Keratinocyte (primary cell): ENCODE measurements around the gene CYP26A1. TPM values are rescaled to one million over a fixed set of nuclear protein-coding genes. Genes with fewer than 3 reads are reported as not detected.

ENCODE experiments used
- DNase-seq: peaks from one replicate; pipeline ENCODE4 v3.0.0-alpha.2; 2011; ENCODE audit warnings: low read depth, missing footprints, low spot score
- FAIRE-seq: peaks from 2 replicates; lab custom pipeline; 2011; peaks lifted over from hg19 to GRCh38; lab: Jason Lieb, UNC
- H2AFZ ChIP-seq: 2 replicates; pipeline ENCODE4 v1.6.0; 2012; ENCODE audit warnings: low read length, control low read depth, inconsistent platforms; ENCODE audit not compliant: control insufficient read depth
- H3K27ac ChIP-seq: 2 replicates; pipeline ENCODE4 v1.5.1; 2011; ENCODE audit warnings: low read length; ENCODE audit not compliant: control insufficient read depth, insufficient read depth
- H3K27me3 ChIP-seq: 3 replicates; pipeline ENCODE4 v1.6.0; 2011; ENCODE audit warnings: low read length; ENCODE audit not compliant: control insufficient read depth, insufficient read depth; ENCODE audit errors: extremely low read depth
- H3K36me3 ChIP-seq, 2 experiments: 2 replicates in 1 of 2; 3 replicates in 1 of 2; pipeline ENCODE4 v1.5.1; 2011; ENCODE audit warnings: low read length in 2 of 2, mild to moderate bottlenecking in 1 of 2; ENCODE audit not compliant: control insufficient read depth in 2 of 2, insufficient read depth in 2 of 2; ENCODE audit errors: extremely low read depth in 1 of 2
- H3K4me1 ChIP-seq: 3 replicates; pipeline ENCODE4 v1.5.1; 2011; ENCODE audit warnings: low read length; ENCODE audit not compliant: control insufficient read depth, insufficient read depth; ENCODE audit errors: extremely low read depth
- H3K4me2 ChIP-seq: 3 replicates; pipeline ENCODE4 v1.6.0; 2011; ENCODE audit warnings: low read depth, low read length; ENCODE audit not compliant: control insufficient read depth, insufficient read depth; ENCODE audit errors: extremely low read depth
- H3K4me3 ChIP-seq, 3 experiments: fragments of 200-600 bp in 1 of 3; sonication (generic) in 1 of 3; 2 replicates in 2 of 3; 3 replicates in 1 of 3; pipeline ENCODE4 v1.5.1; 2011 to 2016; ENCODE audit warnings: low read length in 3 of 3, mild to moderate bottlenecking in 3 of 3, control low read depth in 2 of 3, inconsistent platforms in 1 of 3, low read depth in 1 of 3, mixed read lengths in 1 of 3, mixed run types in 1 of 3, moderate library complexity in 1 of 3; ENCODE audit not compliant: control insufficient read depth in 2 of 3, insufficient read depth in 2 of 3; ENCODE audit errors: extremely low read depth in 1 of 3
- H3K79me2 ChIP-seq: 2 replicates; pipeline ENCODE4 v1.6.0; 2012; ENCODE audit warnings: low read length; ENCODE audit not compliant: control insufficient read depth, insufficient read depth
- H3K9ac ChIP-seq: 3 replicates; pipeline ENCODE4 v1.6.0; 2011; ENCODE audit warnings: low read length; ENCODE audit not compliant: control insufficient read depth, insufficient read depth; ENCODE audit errors: extremely low read depth
- H3K9me1 ChIP-seq: 3 replicates; pipeline ENCODE4 v1.6.0; 2011; ENCODE audit warnings: low read length; ENCODE audit not compliant: control insufficient read depth, insufficient read depth; ENCODE audit errors: extremely low read depth
- H3K9me3 ChIP-seq: 2 replicates; pipeline ENCODE4 v1.5.1; 2012; ENCODE audit warnings: low read depth, low read length; ENCODE audit not compliant: control insufficient read depth
- H4K20me1 ChIP-seq: 3 replicates; pipeline ENCODE4 v1.6.0; 2011; ENCODE audit warnings: low read length; ENCODE audit not compliant: control insufficient read depth, insufficient read depth; ENCODE audit errors: extremely low read depth
- EZH2 ChIP-seq: IDR thresholded peaks from one replicate; pipeline ENCODE4 v1.6.1; 2012; ENCODE audit warnings: inconsistent platforms, mild to moderate bottlenecking, low read length, moderate library complexity
- dilution Hi-C: fragments of 300-500 bp; cut with MboI; formaldehyde crosslinking; loops from one replicate; pipeline ENCODE4 v1.7.0; 2020; ENCODE audit warnings: low sequenced_read_pairs; ENCODE audit not compliant: extremely low pct_ligation_motif_present
- polyA plus RNA-seq, 5 experiments: library from polyadenylated mRNA; depleted of rRNA in 3 of 5; stranded (reverse) in 3 of 5; stranded (forward) in 1 of 5; unstranded in 1 of 5; fragments of >200 nt; gene quantifications; 1 replicate in 1 of 5; 2 replicates in 3 of 5; 3 replicates in 1 of 5; pipeline versions ENCODE4 v1.2.1 to v1.2.3, GENCODE V29; 2011 to 2012; ENCODE audit warnings: missing spikeins in 2 of 5, low read depth in 1 of 5, low replicate concordance in 1 of 5
- TF ChIP-seq, protein P1 (sequence below), 3 experiments: IDR thresholded peaks in 1 of 3; conservative IDR thresholded peaks in 1 of 3; optimal IDR thresholded peaks in 1 of 3; 2 replicates in 2 of 3; 3 replicates in 1 of 3; pipeline versions ENCODE3 to v1.5.1; 2011; ENCODE audit warnings: low read length in 3 of 3, mild to moderate bottlenecking in 3 of 3, moderate library complexity in 2 of 3, control low read depth in 1 of 3, inconsistent platforms in 1 of 3; ENCODE audit not compliant: insufficient read depth in 2 of 3; ENCODE audit errors: extremely low read depth in 1 of 3

Gene CYP26A1
- polyA plus RNA-seq, 1 donor (not counting 4 experiments of a cell fraction or from before 2014, with no cell fraction given), result not detected

DNA sequence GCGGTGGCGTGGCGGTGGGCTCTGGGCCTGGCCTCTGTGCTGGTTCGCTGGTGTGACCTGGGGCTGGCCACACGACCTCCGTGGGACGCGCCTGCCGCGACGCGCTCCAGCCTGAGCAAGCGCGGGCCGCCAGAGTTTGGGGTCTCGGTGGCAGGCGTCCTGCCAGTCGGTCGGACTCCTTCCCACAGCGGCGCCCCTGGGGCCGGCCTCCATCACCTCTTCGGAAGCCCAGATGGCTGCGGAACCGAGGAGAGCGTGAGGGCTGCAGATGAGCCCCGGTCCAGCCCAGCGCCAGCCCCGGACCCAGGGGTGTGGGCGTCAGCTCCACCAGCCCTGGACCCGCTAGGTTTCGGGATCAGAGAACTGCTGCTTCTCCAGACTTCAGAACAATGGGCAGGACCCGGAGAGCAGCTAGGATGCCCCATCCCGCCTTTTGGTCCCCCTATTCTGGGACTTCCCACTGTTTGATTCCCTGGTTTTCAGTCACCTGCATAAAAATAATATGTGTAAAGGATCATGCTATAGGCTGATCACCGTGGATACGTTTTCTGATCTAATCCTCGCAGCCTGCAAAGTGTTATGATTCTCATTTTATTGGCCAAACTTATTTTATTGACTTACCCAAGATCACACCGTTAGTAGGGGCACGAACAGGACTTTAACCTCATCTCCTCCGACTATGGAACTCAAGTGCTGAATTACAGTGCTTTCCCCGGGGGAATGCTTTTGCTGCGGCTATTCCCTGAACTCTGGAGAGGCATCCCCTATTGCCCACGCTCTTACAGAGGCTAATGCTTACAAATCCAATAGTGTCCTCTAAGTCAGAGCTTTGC, 10.3 kb upstream of the CYP26A1 start:
- H3K27ac ChIP-seq, result no peak overlapping the region
- no peaks in the 10 kb centered on the region for H3K9me1 ChIP-seq
- H3K27me3 ChIP-seq, result peaks cover 94% of the 10 kb centered on the region
- H3K9ac ChIP-seq, result no peak overlapping the region
- peaks cover 6% of the 10 kb centered on the region for H3K4me1 ChIP-seq
- dilution Hi-C loops, result no loop called here
- no peak overlapping the region for H3K4me3 ChIP-seq
- H3K4me2 ChIP-seq, result no peak overlapping the region
- no peaks in the 10 kb centered on the region for H3K79me2 ChIP-seq
- DNase-seq (no peak), FAIRE-seq (no peak)
- no peaks in the 10 kb centered on the region for H3K36me3 ChIP-seq
- TF ChIP-seq, protein P1, sequence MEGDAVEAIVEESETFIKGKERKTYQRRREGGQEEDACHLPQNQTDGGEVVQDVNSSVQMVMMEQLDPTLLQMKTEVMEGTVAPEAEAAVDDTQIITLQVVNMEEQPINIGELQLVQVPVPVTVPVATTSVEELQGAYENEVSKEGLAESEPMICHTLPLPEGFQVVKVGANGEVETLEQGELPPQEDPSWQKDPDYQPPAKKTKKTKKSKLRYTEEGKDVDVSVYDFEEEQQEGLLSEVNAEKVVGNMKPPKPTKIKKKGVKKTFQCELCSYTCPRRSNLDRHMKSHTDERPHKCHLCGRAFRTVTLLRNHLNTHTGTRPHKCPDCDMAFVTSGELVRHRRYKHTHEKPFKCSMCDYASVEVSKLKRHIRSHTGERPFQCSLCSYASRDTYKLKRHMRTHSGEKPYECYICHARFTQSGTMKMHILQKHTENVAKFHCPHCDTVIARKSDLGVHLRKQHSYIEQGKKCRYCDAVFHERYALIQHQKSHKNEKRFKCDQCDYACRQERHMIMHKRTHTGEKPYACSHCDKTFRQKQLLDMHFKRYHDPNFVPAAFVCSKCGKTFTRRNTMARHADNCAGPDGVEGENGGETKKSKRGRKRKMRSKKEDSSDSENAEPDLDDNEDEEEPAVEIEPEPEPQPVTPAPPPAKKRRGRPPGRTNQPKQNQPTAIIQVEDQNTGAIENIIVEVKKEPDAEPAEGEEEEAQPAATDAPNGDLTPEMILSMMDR (optimal IDR thresholded peaks at IDR 0.05 in 1 of 3, IDR thresholded peaks at IDR 0.05 in 1 of 3, conservative IDR thresholded peaks at IDR 0.05 in 1 of 3; ENCODE audit: extremely low read depth in 1 of 3, insufficient read depth in 2 of 3, low read length in 3 of 3), result no peak
- peak; percentile 91 for TF ChIP-seq EZH2
- no peaks in the 10 kb centered on the region for H3K9me3 ChIP-seq
- H2AFZ ChIP-seq, result no peak overlapping the region
- H4K20me1 ChIP-seq, result peaks cover 6% of the 10 kb centered on the region

DNA sequence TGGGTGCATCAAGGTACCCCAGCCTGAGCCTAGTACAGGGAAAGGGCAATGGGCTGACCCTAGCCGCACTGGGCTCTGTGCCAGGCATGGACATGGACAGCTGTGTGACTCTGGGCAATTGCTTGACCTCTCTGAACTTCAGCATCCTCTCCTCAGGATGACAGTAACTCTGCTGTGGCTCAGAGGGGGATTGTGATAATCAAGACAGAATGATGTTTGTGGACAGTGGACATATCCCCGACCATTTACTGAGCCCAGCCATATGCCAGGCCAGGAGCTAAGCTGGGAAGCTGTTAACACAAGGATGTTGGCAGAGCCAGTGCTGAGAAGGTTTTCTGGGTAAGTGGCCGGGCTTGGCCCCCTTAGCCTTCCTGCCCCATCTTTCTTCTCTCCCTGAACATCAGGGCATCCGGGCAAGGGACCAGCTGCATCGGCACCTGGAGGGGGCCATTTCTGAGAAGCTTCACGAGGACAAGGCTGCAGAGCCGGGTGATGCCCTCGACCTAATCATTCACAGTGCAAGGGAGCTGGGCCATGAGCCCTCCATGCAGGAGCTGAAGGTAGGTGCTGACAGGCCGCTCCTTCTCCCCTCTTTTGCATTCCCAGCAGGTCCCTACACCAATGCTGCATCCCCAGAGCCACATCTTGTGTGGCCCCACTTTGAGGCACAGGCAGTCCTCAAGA, 9.6 kb upstream of the CYP26A1 start:
- Histone ChIP-seq H3K9ac (no peak overlapping the region), H3K36me3 (no peaks in the 10 kb centered on the region), H4K20me1 (peaks cover 6% of the 10 kb centered on the region), H3K79me2 (no peaks in the 10 kb centered on the region), H3K4me3 (no peak overlapping the region), H3K27me3 (peaks cover 99% of the 10 kb centered on the region), H3K27ac (no peak overlapping the region), H3K9me3 (no peaks in the 10 kb centered on the region), H2AFZ (no peak overlapping the region), H3K4me1 (peaks cover 6% of the 10 kb centered on the region), H3K9me1 (no peaks in the 10 kb centered on the region), H3K4me2 (no peak overlapping the region)
- no peak for DNase-seq
- no peak for FAIRE-seq
- no peak for TF ChIP-seq EZH2
- TF ChIP-seq, protein P1 (optimal IDR thresholded peaks at IDR 0.05 in 1 of 3, IDR thresholded peaks at IDR 0.05 in 1 of 3, conservative IDR thresholded peaks at IDR 0.05 in 1 of 3; ENCODE audit: extremely low read depth in 1 of 3, insufficient read depth in 2 of 3, low read length in 3 of 3), result no peak
- dilution Hi-C loops, result no loop called here
